Occipital lobe (tissue), 2 donors: ENCODE data around the gene QRICH2. TPM values are rescaled to one million over a fixed set of nuclear protein-coding genes. Genes with fewer than 3 reads are reported as not detected.
A peak's percentile ranks its signal among the peaks of the same experiment; 100 is the strongest.
"Not testable (repeated sequence)": the region's sequence is repeated elsewhere in the genome, so short reads cannot be mapped to it uniquely, and the experiment has no call there.

Experiments
- DNase-seq: peaks from one replicate; lab custom pipeline; 2025; lab: John Stamatoyannopoulos, UW
- total RNA-seq: library from RNA; depleted of rRNA; stranded (reverse); fragments of >200 nt; gene quantifications from one replicate; pipeline ENCODE4 v1.2.3, GENCODE V29; 2014

Gene QRICH2
- total RNA-seq, 1 donor from 2014 or later, result 6.1 TPM

GRCh38 chr17:76278268-76278908 is 29.7 kb downstream of the QRICH2 start:
- no peak for DNase-seq

GRCh38 chr17:76277300-76278267 is 30.5 kb downstream of the QRICH2 start:
- no peak for DNase-seq

- no peak for DNase-seq
These were observed 31.4 kb downstream of the QRICH2 start for GRCh38 chr17:76276461-76277299.

GRCh38 chr17:76276069-76276431 is 32.0 kb downstream of the QRICH2 start:
- no peak for DNase-seq

- no peak for DNase-seq
These were observed 32.6 kb downstream of the QRICH2 start for GRCh38 chr17:76275382-76276068.

- no peak for DNase-seq
These were observed 33.7 kb downstream of the QRICH2 start for GRCh38 chr17:76274112-76274956.

- DNase-seq, result no peak
These were observed 34.5 kb downstream of the QRICH2 start for GRCh38 chr17:76273445-76274111.

- no peak for DNase-seq
These were observed 35.3 kb downstream of the QRICH2 start for GRCh38 chr17:76272541-76273444.

GRCh38 chr17:76271669-76272540 is 36.2 kb downstream of the QRICH2 start:
- no peak for DNase-seq

- no peak for DNase-seq
These were observed 37.1 kb downstream of the QRICH2 start for GRCh38 chr17:76270770-76271668.

- no peak for DNase-seq
These were observed 37.9 kb downstream of the QRICH2 start for GRCh38 chr17:76270127-76270592.

- no peak for DNase-seq
These were observed 38.8 kb downstream of the QRICH2 start for GRCh38 chr17:76268991-76269981.

- peak; percentile 69 for DNase-seq
These were observed 39.9 kb downstream of the QRICH2 start for GRCh38 chr17:76268015-76268749.

- not testable (repeated sequence) for DNase-seq
These were observed 40.5 kb downstream of the QRICH2 start for GRCh38 chr17:76267581-76268001.
